ENCODE data around the gene OR51A7. TPM values are rescaled to one million over a fixed set of nuclear protein-coding genes. Genes with fewer than 3 reads are reported as not detected.
"Not testable (repeated sequence)": the region's sequence is repeated elsewhere in the genome, so short reads cannot be mapped to it uniquely, and the experiment has no call there.

Gene OR51A7, protein sequence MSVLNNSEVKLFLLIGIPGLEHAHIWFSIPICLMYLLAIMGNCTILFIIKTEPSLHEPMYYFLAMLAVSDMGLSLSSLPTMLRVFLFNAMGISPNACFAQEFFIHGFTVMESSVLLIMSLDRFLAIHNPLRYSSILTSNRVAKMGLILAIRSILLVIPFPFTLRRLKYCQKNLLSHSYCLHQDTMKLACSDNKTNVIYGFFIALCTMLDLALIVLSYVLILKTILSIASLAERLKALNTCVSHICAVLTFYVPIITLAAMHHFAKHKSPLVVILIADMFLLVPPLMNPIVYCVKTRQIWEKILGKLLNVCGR
- total RNA-seq: not detected

DNA sequence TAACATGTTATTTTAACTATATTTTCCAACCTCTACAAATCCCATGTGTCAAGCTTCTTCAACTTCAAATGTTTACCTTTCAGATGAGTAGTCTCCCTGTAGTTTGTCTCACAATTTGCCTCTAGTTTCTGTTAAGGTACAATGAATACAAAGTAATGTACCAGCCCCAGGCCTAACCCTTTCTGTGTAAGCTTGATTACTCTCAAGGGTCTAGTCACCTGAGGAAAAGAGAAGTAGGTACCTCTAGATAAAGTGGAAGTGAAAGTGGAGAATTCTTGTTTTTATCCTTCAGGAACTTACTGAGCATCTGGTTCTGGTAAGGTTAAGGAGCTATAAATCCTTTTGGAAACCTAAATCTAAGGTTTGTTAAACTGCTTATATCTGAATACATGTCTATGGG is at the start of gene OR51A7:
TSS of gene OR51A7 (plus strand) at position 300 of the 400 bp plus-strand sequence. CDS start 3,587 bp downstream, outside the sequence.
- H3K4me1 Mint-ChIP-seq: no peaks in the 10 kb centered on the region

DNA sequence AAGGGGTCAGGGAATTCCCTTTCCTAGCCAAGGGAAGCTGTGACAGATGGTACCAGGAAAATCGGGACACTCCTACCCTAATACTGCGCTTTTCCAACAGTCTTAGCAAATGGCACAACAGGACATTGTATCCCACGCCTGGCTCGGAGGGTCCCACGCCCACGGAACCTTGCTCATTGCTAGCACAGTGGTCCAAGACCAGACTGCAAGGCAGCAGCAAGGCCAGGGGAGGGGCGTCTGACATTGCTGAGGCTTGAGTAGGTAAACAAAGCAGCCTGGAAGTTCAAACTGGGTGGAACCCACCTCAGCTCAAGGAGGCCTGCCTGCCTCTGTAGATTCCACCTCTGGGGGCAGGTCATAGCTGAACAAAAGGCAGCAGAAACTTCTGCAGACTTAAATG is 49.3 kb upstream of the OR51A7 start:
- ATAC-seq (replicated peaks); H3K36me3 Mint-ChIP-seq (ENCODE audit: low read depth); H3K27ac Mint-ChIP-seq; H3K4me1 Mint-ChIP-seq; H3K9me3 Mint-ChIP-seq; H3K4me3 Mint-ChIP-seq; H3K27me3 Mint-ChIP-seq: not testable (repeated sequence)

More for the DNA sequence above, at the start of gene OR51A7:
- Mint-ChIP-seq H3K27ac (no peak within 1 kb of the TSS), H3K27me3 (no peaks in the 10 kb centered on the region), H3K36me3 (ENCODE audit: low read depth) (no peaks in the 10 kb centered on the region), H3K4me3 (no peak within 1 kb of the TSS), H3K9me3 (no peaks in the 10 kb centered on the region)
- no peak for ATAC-seq (replicated peaks)

DNA sequence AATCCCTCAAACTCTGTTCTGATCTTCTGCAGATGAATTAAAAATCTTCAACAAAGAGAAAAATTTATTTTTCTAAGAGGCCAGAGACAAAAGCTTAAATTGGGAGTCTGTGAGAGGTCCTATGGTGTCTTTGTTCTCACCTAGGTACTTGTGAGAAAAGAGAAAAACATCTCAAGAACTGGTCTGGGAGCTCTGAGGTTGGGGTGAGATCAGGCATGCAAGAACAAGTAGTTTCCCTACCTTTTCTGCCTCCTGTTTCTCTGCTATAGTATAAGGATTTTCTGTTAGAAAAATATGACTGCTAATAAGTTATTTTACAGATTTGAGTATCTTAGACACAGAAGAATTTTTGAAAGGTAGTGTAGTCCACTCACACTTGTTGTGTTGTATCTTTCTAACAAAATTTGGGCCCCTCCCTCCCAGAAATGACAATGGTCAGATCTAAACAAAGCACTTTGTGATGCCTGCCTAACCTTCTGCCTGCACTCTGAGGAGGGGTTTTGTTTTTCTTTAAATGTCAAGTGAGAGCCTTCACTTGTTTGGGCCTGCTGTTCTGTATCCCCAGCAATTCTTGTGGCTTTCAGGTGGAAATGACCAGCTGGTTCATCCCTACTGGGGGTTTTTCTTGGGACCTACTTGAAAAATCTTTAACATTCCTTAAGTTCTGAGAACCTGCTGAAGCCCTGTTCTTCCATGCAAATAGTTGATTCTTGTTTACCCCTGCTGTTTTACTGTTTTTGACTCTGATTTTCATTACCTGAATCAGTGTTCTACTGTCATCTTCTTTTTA is 40.9 kb upstream of the OR51A7 start:
- H3K27me3 Mint-ChIP-seq: no peaks in the 10 kb centered on the region
- no peak overlapping the region for H3K27ac Mint-ChIP-seq
- no peak for ATAC-seq (replicated peaks)

DNA sequence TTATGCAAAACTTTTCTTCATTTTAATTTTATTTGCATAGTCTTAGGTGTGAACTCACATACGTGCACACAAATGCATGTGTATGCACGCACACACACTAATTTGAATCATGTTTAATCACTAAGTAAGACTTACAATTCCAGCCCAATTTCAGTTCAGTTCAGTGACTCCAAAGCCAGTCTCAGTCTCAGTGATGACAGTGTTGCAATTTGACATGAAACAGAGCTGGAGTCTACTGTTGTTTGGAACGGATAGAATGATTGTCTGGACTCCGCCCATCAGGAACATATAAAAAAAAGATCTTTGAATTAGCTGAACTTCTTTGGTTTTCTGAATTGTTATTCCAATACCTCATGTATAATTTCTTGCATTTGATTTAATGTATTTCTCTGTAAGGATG is 39.7 kb upstream of the OR51A7 start:
- ATAC-seq (replicated peaks): no peak
- Mint-ChIP-seq H3K27me3 (no peaks in the 10 kb centered on the region), H3K9me3 (no peaks in the 10 kb centered on the region), H3K4me3 (no peak overlapping the region), H3K36me3 (ENCODE audit: low read depth) (no peaks in the 10 kb centered on the region), H3K27ac (no peak overlapping the region), H3K4me1 (no peaks in the 10 kb centered on the region)

More for the DNA sequence above, 40.9 kb upstream of the OR51A7 start:
- H3K4me1 Mint-ChIP-seq: no peaks in the 10 kb centered on the region
- H3K9me3 Mint-ChIP-seq: no peaks in the 10 kb centered on the region
- no peaks in the 10 kb centered on the region for H3K36me3 Mint-ChIP-seq (ENCODE audit: low read depth)
- H3K4me3 Mint-ChIP-seq: no peak overlapping the region

DNA sequence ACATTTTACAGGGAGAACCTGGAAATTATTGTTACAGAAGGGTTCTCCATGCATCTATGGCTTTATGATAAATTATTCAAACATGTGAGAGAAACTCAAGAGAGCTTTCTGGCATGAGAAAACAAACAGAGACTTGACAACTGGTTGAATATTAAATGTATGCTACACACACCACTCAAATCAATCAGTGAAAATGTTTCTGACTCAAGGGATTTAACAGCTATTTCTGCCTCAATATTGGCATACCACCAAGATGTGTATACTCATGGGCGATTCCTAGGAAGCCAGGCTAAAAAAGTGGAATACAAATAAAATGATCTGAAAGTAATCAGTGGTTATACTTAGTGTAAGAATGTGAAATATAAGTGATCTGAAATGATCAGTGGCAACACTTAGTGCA is 37.7 kb upstream of the OR51A7 start:
- H3K4me3 Mint-ChIP-seq: no peak overlapping the region

DNA sequence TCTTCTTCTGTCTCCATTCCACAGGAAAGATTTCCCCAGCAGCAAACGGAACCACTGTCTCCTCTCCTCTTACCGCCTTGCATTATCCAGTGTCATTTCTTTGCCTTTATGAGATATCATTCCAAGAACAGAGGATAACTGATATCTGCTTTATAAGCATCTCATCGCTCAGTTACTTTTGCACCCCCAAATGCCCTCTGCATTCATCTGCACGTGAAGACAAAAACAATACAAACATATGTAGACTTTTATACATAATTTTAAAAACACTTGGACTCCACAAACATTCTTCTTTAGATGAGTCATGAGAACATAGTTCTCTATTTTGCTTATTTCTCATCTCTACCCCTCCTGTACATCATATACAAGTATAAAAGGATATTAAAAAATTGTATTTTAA is 22.4 kb upstream of the OR51A7 start:
- no peak for ATAC-seq (replicated peaks)
- no peak overlapping the region for H3K27ac Mint-ChIP-seq
- no peaks in the 10 kb centered on the region for H3K4me1 Mint-ChIP-seq
- no peaks in the 10 kb centered on the region for H3K27me3 Mint-ChIP-seq
- H3K4me3 Mint-ChIP-seq: no peak overlapping the region
- peaks cover 5% of the 10 kb centered on the region for H3K9me3 Mint-ChIP-seq
- H3K36me3 Mint-ChIP-seq (ENCODE audit: low read depth): no peaks in the 10 kb centered on the region

More for the DNA sequence above, 37.7 kb upstream of the OR51A7 start:
- no peaks in the 10 kb centered on the region for H3K9me3 Mint-ChIP-seq
- ATAC-seq (replicated peaks): no peak
- no peaks in the 10 kb centered on the region for H3K27me3 Mint-ChIP-seq
- H3K36me3 Mint-ChIP-seq (ENCODE audit: low read depth): no peaks in the 10 kb centered on the region
- no peak overlapping the region for H3K27ac Mint-ChIP-seq
- H3K4me1 Mint-ChIP-seq: no peaks in the 10 kb centered on the region

DNA sequence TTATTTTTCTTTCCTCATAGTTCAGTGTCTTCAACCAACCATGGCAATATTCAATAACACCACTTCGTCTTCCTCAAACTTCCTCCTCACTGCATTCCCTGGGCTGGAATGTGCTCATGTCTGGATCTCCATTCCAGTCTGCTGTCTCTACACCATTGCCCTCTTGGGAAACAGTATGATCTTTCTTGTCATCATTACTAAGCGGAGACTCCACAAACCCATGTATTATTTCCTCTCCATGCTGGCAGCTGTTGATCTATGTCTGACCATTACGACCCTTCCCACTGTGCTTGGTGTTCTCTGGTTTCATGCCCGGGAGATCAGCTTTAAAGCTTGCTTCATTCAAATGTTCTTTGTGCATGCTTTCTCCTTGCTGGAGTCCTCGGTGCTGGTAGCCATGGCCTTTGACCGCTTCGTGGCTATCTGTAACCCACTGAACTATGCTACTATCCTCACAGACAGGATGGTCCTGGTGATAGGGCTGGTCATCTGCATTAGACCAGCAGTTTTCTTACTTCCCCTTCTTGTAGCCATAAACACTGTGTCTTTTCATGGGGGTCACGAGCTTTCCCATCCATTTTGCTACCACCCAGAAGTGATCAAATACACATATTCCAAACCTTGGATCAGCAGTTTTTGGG is 21.6 kb upstream of the OR51A7 start, which contains the start of gene OR51T1:
TSS of gene OR51T1 (plus strand) at position 41 of the 641 bp plus-strand sequence. CDS start at position 41, 0 bp downstream.
- no peak within 1 kb of the TSS for H3K4me3 Mint-ChIP-seq
- H3K9me3 Mint-ChIP-seq: peaks cover 3% of the 10 kb centered on the region
- no peaks in the 10 kb centered on the region for H3K27me3 Mint-ChIP-seq
- H3K27ac Mint-ChIP-seq: no peak within 1 kb of the TSS
- H3K36me3 Mint-ChIP-seq (ENCODE audit: low read depth): no peaks in the 10 kb centered on the region
- ATAC-seq (replicated peaks): no peak
- H3K4me1 Mint-ChIP-seq: no peaks in the 10 kb centered on the region

DNA sequence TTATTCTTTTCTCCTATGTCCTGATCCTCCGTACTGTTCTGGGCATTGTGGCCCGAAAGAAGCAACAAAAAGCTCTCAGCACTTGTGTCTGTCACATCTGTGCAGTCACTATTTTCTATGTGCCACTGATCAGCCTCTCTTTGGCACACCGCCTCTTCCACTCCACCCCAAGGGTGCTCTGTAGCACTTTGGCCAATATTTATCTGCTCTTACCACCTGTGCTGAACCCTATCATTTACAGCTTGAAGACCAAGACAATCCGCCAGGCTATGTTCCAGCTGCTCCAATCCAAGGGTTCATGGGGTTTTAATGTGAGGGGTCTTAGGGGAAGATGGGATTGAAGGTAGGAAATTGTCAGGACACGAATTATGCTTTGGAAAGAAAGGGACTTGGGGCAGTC is 21.0 kb upstream of the OR51A7 start:
- no peaks in the 10 kb centered on the region for H3K9me3 Mint-ChIP-seq
- H3K27ac Mint-ChIP-seq: no peak overlapping the region
- H3K27me3 Mint-ChIP-seq: no peaks in the 10 kb centered on the region
- ATAC-seq (replicated peaks): no peak
- H3K4me1 Mint-ChIP-seq: no peaks in the 10 kb centered on the region
- H3K36me3 Mint-ChIP-seq (ENCODE audit: low read depth): no peaks in the 10 kb centered on the region
- no peak overlapping the region for H3K4me3 Mint-ChIP-seq

DNA sequence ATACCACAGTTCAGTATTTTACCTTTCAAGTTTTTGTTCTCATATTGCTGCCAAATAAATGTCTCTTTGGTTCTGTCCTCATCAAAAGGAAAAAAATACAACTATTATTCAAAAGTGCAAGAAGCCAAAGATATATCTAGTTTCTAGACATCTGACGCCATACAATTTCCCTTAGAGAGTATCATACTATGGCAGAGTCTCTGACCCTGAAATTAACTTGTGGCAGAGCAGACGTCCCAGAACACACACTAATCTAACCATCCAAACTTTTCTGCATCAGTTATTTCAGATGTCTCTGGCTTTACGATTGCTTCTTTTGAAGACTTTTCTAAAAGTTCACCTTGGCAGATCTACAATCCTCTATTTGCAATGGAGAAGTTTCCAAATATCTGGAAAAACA is 19.2 kb upstream of the OR51A7 start:
- Mint-ChIP-seq H3K27me3 (peaks cover under 1% of the 10 kb centered on the region), H3K9me3 (no peaks in the 10 kb centered on the region), H3K27ac (no peak overlapping the region), H3K4me3 (no peak overlapping the region), H3K36me3 (ENCODE audit: low read depth) (no peaks in the 10 kb centered on the region), H3K4me1 (no peaks in the 10 kb centered on the region)
- ATAC-seq (replicated peaks): no peak

DNA sequence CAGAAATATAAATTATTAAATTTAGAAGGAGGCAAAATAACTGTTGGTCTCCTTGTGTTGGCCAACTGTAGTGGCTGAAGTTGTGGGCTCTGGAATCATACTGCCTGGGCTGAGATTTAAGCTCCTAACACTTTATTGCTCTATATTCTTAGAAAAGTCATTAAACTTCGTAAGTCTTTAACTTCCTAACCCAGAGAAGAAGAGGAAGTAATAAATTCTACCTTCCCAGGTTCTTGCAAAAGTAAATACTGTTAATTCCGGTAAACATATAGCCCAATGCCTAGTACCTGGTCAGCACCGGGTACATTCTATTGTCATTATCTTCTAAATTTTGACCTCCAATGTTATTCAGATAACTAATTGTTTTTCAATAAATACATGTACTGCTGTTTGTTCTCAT is 17.4 kb upstream of the OR51A7 start:
- Mint-ChIP-seq H3K4me3 (no peak overlapping the region), H3K9me3 (peaks cover 7% of the 10 kb centered on the region), H3K27me3 (peaks cover 4% of the 10 kb centered on the region), H3K27ac (no peak overlapping the region), H3K36me3 (ENCODE audit: low read depth) (no peaks in the 10 kb centered on the region), H3K4me1 (no peaks in the 10 kb centered on the region)
- no peak for ATAC-seq (replicated peaks)

DNA sequence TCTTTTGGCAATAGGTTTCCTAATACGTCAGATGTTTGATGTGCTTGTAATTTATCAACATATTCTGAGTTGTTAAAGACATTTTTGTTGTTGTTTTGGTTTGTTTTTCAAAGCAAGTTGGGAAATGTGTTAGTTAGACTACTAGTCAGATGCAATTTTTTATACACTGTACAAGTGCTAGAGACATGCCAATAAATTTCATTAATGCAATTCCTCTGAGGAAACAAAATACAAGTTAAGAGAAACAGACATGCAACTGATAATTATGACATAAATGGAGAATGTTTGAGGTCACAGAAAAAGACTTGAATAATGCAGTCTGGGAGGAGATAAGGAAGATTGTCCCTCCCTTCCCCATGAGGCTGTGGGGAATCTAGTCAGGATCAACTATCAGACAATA is 16.0 kb upstream of the OR51A7 start:
- no peak for ATAC-seq (replicated peaks)
- Mint-ChIP-seq H3K4me3 (no peak overlapping the region), H3K36me3 (ENCODE audit: low read depth) (no peaks in the 10 kb centered on the region), H3K27me3 (peaks cover 4% of the 10 kb centered on the region), H3K27ac (no peak overlapping the region), H3K4me1 (no peaks in the 10 kb centered on the region), H3K9me3 (peaks cover 7% of the 10 kb centered on the region)

DNA sequence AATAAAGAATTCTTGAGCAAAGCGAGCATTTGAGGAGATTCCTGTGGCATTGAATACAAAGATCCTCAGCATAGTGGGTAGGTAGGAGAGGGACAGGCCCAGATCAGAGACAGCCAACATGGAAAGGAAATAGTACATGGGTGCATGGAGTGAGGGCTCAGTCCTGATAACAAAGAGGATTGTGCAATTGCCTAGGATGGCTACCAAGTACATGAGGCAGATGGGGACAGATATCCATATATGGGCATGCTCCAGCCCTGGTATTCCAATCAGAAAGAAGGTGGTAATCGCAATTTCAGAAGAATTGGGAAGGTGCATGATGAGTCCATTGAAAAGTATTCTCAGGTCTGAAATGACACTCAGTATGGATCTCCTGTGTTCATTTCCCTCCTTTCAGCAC is 13.3 kb upstream of the OR51A7 start:
- Mint-ChIP-seq H3K36me3 (ENCODE audit: low read depth) (no peaks in the 10 kb centered on the region), H3K4me1 (no peaks in the 10 kb centered on the region), H3K27ac (no peak overlapping the region), H3K4me3 (no peak overlapping the region), H3K9me3 (peaks cover 7% of the 10 kb centered on the region), H3K27me3 (peaks cover 4% of the 10 kb centered on the region)
- ATAC-seq (replicated peaks): no peak

DNA sequence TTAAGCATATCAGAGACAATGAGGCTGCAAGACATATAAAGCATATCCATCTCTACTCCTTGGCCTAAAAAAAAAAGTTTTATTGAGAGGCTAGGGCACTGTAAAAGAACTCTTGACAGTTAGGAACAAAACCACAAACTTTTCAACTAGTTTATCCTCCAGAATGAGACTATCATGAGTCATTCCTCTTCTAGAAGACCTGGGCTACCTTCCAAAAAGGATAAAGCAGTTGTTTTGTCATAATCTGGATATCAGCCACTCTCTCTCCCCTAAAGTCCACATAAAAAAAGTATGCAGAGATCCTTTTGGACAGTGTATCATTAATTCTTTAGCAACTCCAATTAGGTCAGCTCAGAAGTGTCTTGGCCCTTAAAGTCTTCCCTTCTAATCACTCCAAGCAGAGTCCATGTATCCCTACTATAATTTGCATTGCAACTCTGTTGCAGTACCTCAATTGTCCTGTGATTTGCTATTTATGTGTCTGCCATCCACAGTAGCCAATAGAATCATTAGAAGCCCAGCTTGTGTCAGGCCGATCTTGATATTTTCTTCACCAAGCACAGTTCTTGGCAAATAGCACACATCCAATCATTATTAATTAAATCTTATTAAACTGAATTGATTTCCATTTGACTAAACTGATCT is 11.5 kb upstream of the OR51A7 start:
- no peak for ATAC-seq (replicated peaks)

DNA sequence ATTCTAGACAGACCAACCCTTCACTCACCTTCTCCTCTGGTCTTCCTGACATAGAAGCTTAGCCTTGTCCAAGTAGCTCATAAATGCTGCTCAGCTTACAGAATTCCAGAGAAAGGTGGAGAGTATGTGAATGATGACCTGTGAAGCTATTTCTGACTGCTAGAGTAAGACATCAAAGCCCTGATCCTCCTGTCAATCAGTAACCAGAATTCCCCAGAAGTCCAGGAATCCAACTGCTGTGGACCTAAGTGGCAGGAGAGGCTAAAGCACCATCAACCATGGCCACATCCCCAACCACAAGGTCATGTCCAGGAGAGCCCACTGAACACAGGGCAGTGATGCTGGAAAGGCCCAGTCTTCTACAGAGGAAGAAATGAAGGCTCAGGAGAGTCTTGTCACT is 13.0 kb downstream of the OR51A7 start:
- Mint-ChIP-seq H3K27me3 (no peaks in the 10 kb centered on the region), H3K4me3 (no peak overlapping the region), H3K36me3 (ENCODE audit: low read depth) (no peaks in the 10 kb centered on the region), H3K4me1 (no peaks in the 10 kb centered on the region), H3K9me3 (no peaks in the 10 kb centered on the region), H3K27ac (no peak overlapping the region)
- no peak for ATAC-seq (replicated peaks)

More for the DNA sequence above, 11.5 kb upstream of the OR51A7 start:
- H3K4me3 Mint-ChIP-seq: no peak overlapping the region
- H3K27ac Mint-ChIP-seq: no peak overlapping the region
- no peaks in the 10 kb centered on the region for H3K36me3 Mint-ChIP-seq (ENCODE audit: low read depth)
- peaks cover 14% of the 10 kb centered on the region for H3K27me3 Mint-ChIP-seq
- peaks cover 7% of the 10 kb centered on the region for H3K9me3 Mint-ChIP-seq
- no peaks in the 10 kb centered on the region for H3K4me1 Mint-ChIP-seq

All from activated T-helper 17 cell treated with anti-CD3 and anti-CD28 coated beads, Interleukin-2, amount 50 U/mL, for 72 hours (primary cell).